DND-41 (cell line): Measurements from ENCODE around the gene ENTR1.

Experiments
- EZH2 ChIP-seq: IDR thresholded peaks from 3 replicates; pipeline ENCODE4 v1.6.1; 2012; ENCODE audit warnings: borderline replicate concordance, low read depth, mild to moderate bottlenecking, moderate library complexity, low read length, inconsistent platforms; ENCODE audit not compliant: severe bottlenecking
- TF ChIP-seq, protein P1 (sequence below): IDR thresholded peaks from 2 replicates; pipeline ENCODE4 v1.5.1; 2012; ENCODE audit warnings: borderline replicate concordance, low read length, moderate library complexity, mild to moderate bottlenecking; ENCODE audit not compliant: poor library complexity, severe bottlenecking; ENCODE audit errors: extremely low read depth

DNA sequence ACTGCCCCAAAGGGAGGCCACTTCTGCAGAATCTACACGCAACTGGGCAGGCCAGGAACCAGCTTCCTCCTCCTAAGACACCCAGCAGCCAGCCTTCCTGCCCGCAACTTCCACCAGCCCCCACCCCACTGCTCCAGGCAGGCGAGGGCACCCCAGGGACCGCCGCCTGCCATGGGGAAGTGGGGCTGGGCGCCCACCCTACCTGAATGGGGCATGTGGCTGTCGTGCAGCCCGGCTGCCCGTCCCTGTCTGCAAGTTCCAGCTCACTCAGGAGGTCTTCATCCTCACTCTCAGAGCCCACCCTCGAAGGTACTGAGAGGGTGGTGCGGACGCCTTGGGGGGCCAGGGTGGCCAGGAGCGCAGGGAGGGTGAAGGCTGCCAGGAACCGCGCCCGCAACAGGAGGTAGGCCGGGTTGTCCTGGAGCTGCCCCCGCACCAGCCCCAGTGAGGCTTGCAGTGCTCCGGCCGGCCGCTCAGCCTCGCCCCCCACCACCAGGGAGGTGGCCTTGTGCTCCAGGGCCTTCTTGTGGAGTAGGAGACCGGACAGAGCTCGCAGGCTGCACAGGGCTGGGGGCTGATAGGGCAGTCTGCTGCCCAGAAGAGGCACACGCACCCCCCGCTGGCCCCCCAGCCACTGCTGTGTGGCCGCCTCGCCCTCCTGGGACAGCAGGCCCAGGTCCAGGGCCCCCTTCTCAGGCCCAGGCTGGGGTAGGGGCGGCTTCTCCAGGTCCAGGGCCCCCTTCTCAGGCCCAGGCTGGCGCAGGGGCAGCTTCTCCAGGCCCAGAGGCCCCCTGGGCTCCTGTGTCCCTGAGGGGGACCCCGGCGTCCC lies 32.9 kb downstream of the ENTR1 start:
- no peak for TF ChIP-seq EZH2
- TF ChIP-seq, protein P1, sequence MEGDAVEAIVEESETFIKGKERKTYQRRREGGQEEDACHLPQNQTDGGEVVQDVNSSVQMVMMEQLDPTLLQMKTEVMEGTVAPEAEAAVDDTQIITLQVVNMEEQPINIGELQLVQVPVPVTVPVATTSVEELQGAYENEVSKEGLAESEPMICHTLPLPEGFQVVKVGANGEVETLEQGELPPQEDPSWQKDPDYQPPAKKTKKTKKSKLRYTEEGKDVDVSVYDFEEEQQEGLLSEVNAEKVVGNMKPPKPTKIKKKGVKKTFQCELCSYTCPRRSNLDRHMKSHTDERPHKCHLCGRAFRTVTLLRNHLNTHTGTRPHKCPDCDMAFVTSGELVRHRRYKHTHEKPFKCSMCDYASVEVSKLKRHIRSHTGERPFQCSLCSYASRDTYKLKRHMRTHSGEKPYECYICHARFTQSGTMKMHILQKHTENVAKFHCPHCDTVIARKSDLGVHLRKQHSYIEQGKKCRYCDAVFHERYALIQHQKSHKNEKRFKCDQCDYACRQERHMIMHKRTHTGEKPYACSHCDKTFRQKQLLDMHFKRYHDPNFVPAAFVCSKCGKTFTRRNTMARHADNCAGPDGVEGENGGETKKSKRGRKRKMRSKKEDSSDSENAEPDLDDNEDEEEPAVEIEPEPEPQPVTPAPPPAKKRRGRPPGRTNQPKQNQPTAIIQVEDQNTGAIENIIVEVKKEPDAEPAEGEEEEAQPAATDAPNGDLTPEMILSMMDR = no peak
